ENCODE data around the gene TMPRSS11E.

TMPRSS11E gene

DNA sequence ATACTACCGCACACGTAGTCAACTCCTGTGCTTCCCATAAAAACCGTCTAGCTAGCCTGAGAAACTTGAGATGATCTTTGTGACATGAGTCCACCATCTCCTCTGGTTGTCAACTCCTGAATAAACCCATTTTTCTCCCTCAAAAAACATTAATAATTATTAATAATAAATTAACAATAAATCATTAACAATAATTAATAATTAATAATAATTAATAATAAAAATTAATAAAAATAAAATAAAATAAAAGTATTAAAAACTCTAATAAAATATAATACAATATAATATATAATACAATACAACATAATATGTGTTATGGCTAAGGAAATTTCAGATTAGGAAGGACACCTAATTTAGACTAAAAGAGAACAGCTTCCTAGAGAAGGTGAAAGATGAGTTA is 20.7 kb upstream of the TMPRSS11E start:
- WGBS: 84% methylated on average over 3 of the region's 3 CpGs
- Histone ChIP-seq H4K91ac (ENCODE audit: low read length) (no peak overlapping the region), H3K14ac (ENCODE audit: low read length in 2 of 2) (no peak overlapping the region), H3K9ac (ENCODE audit: low read length) (no peak overlapping the region), H2BK120ac (ENCODE audit: low read depth, low read length) (no peak overlapping the region), H3K27ac (ENCODE audit: low read length, poor library complexity, severe bottlenecking) (no peak overlapping the region), H3K4me3 (ENCODE audit: insufficient read depth in 1 of 2, low read depth in 1 of 2, low read length in 2 of 2) (no peak overlapping the region), H3K27me3 (ENCODE audit: control insufficient read depth in 1 of 2, insufficient read depth in 1 of 2, low read length in 2 of 2) (no peaks in the 10 kb centered on the region), H2BK15ac (ENCODE audit: low read depth, poor library complexity, severe bottlenecking) (no peak overlapping the region), H3K79me1 (replicated peaks; ENCODE audit: low read length, poor library complexity, severe bottlenecking) (no peaks in the 10 kb centered on the region), H3K36me3 (ENCODE audit: control insufficient read depth in 1 of 2, insufficient read depth in 2 of 2, low read depth in 1 of 2, low read length in 2 of 2) (no peaks in the 10 kb centered on the region), H3K4me2 (ENCODE audit: low read length, poor library complexity, severe bottlenecking) (no peak overlapping the region), H3K4ac (ENCODE audit: low read depth in 1 of 2, low read length in 2 of 2) (no peak overlapping the region), H4K8ac (ENCODE audit: low read length) (no peak overlapping the region), H3K23ac (ENCODE audit: low read length in 2 of 2) (no peak overlapping the region), H2AFZ (ENCODE audit: low read depth, low read length) (no peak overlapping the region), H2BK5ac (ENCODE audit: low read depth, low read length, poor library complexity, severe bottlenecking) (no peak overlapping the region), H3K18ac (ENCODE audit: low read depth in 1 of 2, low read length in 2 of 2) (no peak overlapping the region), H2BK12ac (ENCODE audit: low read length in 2 of 2) (no peak overlapping the region), H3K4me1 (ENCODE audit: control insufficient read depth, insufficient read depth, low read depth, low read length) (no peaks in the 10 kb centered on the region), H2AK5ac (ENCODE audit: low read length, severe bottlenecking) (no peak overlapping the region), H3K9me3 (ENCODE audit: control insufficient read depth, low read length) (no peaks in the 10 kb centered on the region)
- no peak for DNase-seq

DNA sequence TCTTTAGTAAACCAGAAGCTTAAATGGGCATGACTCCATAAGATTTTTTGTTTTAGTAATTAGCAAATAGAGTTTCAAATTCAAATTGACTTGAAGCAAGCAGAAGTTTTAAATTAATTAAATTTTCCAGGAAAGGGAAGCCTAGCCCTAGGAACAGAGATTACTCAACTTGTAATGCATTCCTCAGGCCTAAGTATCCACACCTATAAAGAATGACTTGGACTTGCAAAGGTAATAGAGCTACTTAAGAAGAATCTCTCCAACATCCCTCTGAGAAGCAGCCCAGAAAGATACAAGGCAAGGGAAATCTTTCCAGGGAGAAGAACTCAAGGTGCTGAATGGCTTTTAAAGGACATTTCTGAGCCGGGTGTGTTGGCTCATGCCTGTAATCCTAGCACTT is 16.9 kb upstream of the TMPRSS11E start:
- Histone ChIP-seq H2BK15ac (ENCODE audit: low read depth, poor library complexity, severe bottlenecking) (no peak overlapping the region), H3K27me3 (ENCODE audit: control insufficient read depth in 1 of 2, insufficient read depth in 1 of 2, low read length in 2 of 2) (no peaks in the 10 kb centered on the region), H3K14ac (ENCODE audit: low read length in 2 of 2) (no peak overlapping the region), H3K4me1 (ENCODE audit: control insufficient read depth, insufficient read depth, low read depth, low read length) (no peaks in the 10 kb centered on the region), H2AFZ (ENCODE audit: low read depth, low read length) (no peak overlapping the region), H3K18ac (ENCODE audit: low read depth in 1 of 2, low read length in 2 of 2) (no peak overlapping the region), H3K79me1 (replicated peaks; ENCODE audit: low read length, poor library complexity, severe bottlenecking) (no peaks in the 10 kb centered on the region), H3K4me2 (ENCODE audit: low read length, poor library complexity, severe bottlenecking) (no peak overlapping the region), H4K91ac (ENCODE audit: low read length) (no peak overlapping the region), H2BK120ac (ENCODE audit: low read depth, low read length) (no peak overlapping the region), H3K23ac (ENCODE audit: low read length in 2 of 2) (no peak overlapping the region), H3K4ac (ENCODE audit: low read depth in 1 of 2, low read length in 2 of 2) (no peak overlapping the region), H4K8ac (ENCODE audit: low read length) (no peak overlapping the region), H3K9me3 (ENCODE audit: control insufficient read depth, low read length) (no peaks in the 10 kb centered on the region), H2AK5ac (ENCODE audit: low read length, severe bottlenecking) (no peak overlapping the region), H2BK12ac (ENCODE audit: low read length in 2 of 2) (no peak overlapping the region), H3K27ac (ENCODE audit: low read length, poor library complexity, severe bottlenecking) (no peak overlapping the region), H3K36me3 (ENCODE audit: control insufficient read depth in 1 of 2, insufficient read depth in 2 of 2, low read depth in 1 of 2, low read length in 2 of 2) (no peaks in the 10 kb centered on the region), H3K9ac (ENCODE audit: low read length) (no peak overlapping the region), H3K4me3 (ENCODE audit: insufficient read depth in 1 of 2, low read depth in 1 of 2, low read length in 2 of 2) (no peak overlapping the region), H2BK5ac (ENCODE audit: low read depth, low read length, poor library complexity, severe bottlenecking) (no peak overlapping the region)
- WGBS: 100% methylated on average over 1 of the region's 1 CpG
- no peak for DNase-seq

DNA sequence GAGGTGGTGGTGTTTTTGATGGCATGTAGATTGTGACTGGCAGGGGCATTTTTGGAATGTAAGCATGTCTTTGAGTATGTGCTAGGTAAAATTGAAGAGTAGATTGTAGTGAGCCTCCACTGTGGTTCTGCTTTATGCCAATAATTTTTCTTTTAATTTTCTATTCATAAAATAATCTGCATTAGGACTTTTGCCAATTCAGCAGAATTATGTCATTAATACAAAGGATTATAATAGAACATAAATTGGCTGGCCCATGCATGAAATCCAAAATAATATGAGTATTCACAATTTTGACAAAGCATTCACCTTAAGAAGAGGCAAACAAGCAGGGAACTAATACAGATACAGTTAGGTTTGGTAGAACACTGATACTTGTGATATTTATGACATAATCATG is 14.9 kb upstream of the TMPRSS11E start:
- DNase-seq: no peak
- H3K18ac ChIP-seq (ENCODE audit: low read depth in 1 of 2, low read length in 2 of 2): no peak overlapping the region
- H3K4ac ChIP-seq (ENCODE audit: low read depth in 1 of 2, low read length in 2 of 2): no peak overlapping the region

DNA sequence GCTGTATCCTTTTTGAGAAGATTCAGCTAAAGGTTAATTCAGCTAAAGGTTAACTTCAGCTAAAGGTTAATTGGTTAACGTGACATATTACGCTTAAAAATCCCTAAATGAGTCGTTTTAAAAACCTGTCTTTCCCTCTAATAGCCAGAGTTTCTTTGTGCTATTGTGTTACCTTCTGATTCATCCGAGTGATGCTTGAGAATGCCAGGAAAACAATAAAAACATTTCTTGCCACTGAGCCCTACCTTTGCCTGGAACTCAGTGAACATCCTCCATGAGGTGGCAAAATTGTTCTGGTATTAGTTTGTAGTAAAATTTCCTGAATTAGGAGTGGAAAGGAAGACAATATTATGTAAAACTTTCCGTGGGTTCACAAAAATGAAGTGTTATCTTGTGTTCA is 13.7 kb upstream of the TMPRSS11E start:
- no peak overlapping the region for H4K8ac ChIP-seq (ENCODE audit: low read length)
- H2AFZ ChIP-seq (ENCODE audit: low read depth, low read length): no peak overlapping the region
- H3K4me2 ChIP-seq (ENCODE audit: low read length, poor library complexity, severe bottlenecking): no peak overlapping the region
- no peak overlapping the region for H2BK5ac ChIP-seq (ENCODE audit: low read depth, low read length, poor library complexity, severe bottlenecking)
- no peak overlapping the region for H3K14ac ChIP-seq (ENCODE audit: low read length in 2 of 2)
- H3K9ac ChIP-seq (ENCODE audit: low read length): no peak overlapping the region
- H3K23ac ChIP-seq (ENCODE audit: low read length in 2 of 2): no peak overlapping the region
- no peak overlapping the region for H4K91ac ChIP-seq (ENCODE audit: low read length)
- no peaks in the 10 kb centered on the region for H3K79me1 ChIP-seq (replicated peaks; ENCODE audit: low read length, poor library complexity, severe bottlenecking)
- no peak overlapping the region for H2BK120ac ChIP-seq (ENCODE audit: low read depth, low read length)
- no peaks in the 10 kb centered on the region for H3K4me1 ChIP-seq (ENCODE audit: control insufficient read depth, insufficient read depth, low read depth, low read length)
- no peak overlapping the region for H2BK15ac ChIP-seq (ENCODE audit: low read depth, poor library complexity, severe bottlenecking)
- WGBS: 98% methylated on average over 5 of the region's 5 CpGs
- no peaks in the 10 kb centered on the region for H3K9me3 ChIP-seq (ENCODE audit: control insufficient read depth, low read length)
- no peak overlapping the region for H2AK5ac ChIP-seq (ENCODE audit: low read length, severe bottlenecking)
- no peak overlapping the region for H3K4me3 ChIP-seq (ENCODE audit: insufficient read depth in 1 of 2, low read depth in 1 of 2, low read length in 2 of 2)
- H3K4ac ChIP-seq (ENCODE audit: low read depth in 1 of 2, low read length in 2 of 2): no peak overlapping the region
- no peak overlapping the region for H3K18ac ChIP-seq (ENCODE audit: low read depth in 1 of 2, low read length in 2 of 2)
- no peaks in the 10 kb centered on the region for H3K27me3 ChIP-seq (ENCODE audit: control insufficient read depth in 1 of 2, insufficient read depth in 1 of 2, low read length in 2 of 2)
- no peak overlapping the region for H3K27ac ChIP-seq (ENCODE audit: low read length, poor library complexity, severe bottlenecking)
- no peak for DNase-seq
- H2BK12ac ChIP-seq (ENCODE audit: low read length in 2 of 2): no peak overlapping the region
- H3K36me3 ChIP-seq (ENCODE audit: control insufficient read depth in 1 of 2, insufficient read depth in 2 of 2, low read depth in 1 of 2, low read length in 2 of 2): no peaks in the 10 kb centered on the region

More for the DNA sequence above, 14.9 kb upstream of the TMPRSS11E start:
- no peak overlapping the region for H3K14ac ChIP-seq (ENCODE audit: low read length in 2 of 2)
- no peaks in the 10 kb centered on the region for H3K4me1 ChIP-seq (ENCODE audit: control insufficient read depth, insufficient read depth, low read depth, low read length)
- no peak overlapping the region for H3K9ac ChIP-seq (ENCODE audit: low read length)
- H4K8ac ChIP-seq (ENCODE audit: low read length): no peak overlapping the region
- no peaks in the 10 kb centered on the region for H3K36me3 ChIP-seq (ENCODE audit: control insufficient read depth in 1 of 2, insufficient read depth in 2 of 2, low read depth in 1 of 2, low read length in 2 of 2)
- H3K79me1 ChIP-seq (replicated peaks; ENCODE audit: low read length, poor library complexity, severe bottlenecking): no peaks in the 10 kb centered on the region
- H2AFZ ChIP-seq (ENCODE audit: low read depth, low read length): no peak overlapping the region
- H4K91ac ChIP-seq (ENCODE audit: low read length): no peak overlapping the region
- no peak overlapping the region for H2BK5ac ChIP-seq (ENCODE audit: low read depth, low read length, poor library complexity, severe bottlenecking)
- H3K27ac ChIP-seq (ENCODE audit: low read length, poor library complexity, severe bottlenecking): no peak overlapping the region
- H2BK120ac ChIP-seq (ENCODE audit: low read depth, low read length): no peak overlapping the region
- H3K4me3 ChIP-seq (ENCODE audit: insufficient read depth in 1 of 2, low read depth in 1 of 2, low read length in 2 of 2): no peak overlapping the region
- no peak overlapping the region for H2BK12ac ChIP-seq (ENCODE audit: low read length in 2 of 2)
- H3K27me3 ChIP-seq (ENCODE audit: control insufficient read depth in 1 of 2, insufficient read depth in 1 of 2, low read length in 2 of 2): no peaks in the 10 kb centered on the region
- no peak overlapping the region for H2AK5ac ChIP-seq (ENCODE audit: low read length, severe bottlenecking)
- no peak overlapping the region for H2BK15ac ChIP-seq (ENCODE audit: low read depth, poor library complexity, severe bottlenecking)
- no peak overlapping the region for H3K23ac ChIP-seq (ENCODE audit: low read length in 2 of 2)
- no peaks in the 10 kb centered on the region for H3K9me3 ChIP-seq (ENCODE audit: control insufficient read depth, low read length)
- no peak overlapping the region for H3K4me2 ChIP-seq (ENCODE audit: low read length, poor library complexity, severe bottlenecking)
